Measurements from ENCODE around the gene GK.

DNA sequence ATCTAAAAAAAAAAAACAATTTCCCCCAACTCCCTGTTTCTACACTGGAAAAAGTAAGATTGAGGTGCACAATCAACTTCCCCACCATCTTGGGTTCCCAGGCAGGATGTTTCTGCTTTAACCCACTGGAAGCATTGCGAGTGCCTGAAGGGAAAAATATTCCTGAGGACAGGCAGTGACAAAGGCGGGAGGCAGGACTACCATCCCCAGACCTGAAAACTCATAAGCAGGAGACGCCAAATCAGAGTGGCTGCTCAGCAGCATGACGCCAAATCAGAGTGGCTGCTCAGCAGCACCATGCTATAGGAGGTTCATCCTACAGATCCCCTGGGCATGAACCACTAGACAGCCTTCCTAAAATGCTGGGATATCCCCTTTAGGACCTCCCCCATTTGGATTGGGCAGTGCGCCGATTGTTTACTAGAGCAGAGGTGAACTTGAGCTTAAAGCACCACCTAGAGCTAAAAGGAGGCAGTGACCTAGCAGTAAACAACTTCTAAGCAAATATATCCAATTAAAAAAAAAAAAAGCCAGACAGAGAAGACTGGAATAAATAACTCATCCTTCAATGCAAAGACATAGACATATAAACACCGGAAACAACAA is 35.0 kb upstream of the GK start:
- TF ChIP-seq, protein P1, sequence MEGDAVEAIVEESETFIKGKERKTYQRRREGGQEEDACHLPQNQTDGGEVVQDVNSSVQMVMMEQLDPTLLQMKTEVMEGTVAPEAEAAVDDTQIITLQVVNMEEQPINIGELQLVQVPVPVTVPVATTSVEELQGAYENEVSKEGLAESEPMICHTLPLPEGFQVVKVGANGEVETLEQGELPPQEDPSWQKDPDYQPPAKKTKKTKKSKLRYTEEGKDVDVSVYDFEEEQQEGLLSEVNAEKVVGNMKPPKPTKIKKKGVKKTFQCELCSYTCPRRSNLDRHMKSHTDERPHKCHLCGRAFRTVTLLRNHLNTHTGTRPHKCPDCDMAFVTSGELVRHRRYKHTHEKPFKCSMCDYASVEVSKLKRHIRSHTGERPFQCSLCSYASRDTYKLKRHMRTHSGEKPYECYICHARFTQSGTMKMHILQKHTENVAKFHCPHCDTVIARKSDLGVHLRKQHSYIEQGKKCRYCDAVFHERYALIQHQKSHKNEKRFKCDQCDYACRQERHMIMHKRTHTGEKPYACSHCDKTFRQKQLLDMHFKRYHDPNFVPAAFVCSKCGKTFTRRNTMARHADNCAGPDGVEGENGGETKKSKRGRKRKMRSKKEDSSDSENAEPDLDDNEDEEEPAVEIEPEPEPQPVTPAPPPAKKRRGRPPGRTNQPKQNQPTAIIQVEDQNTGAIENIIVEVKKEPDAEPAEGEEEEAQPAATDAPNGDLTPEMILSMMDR (optimal IDR thresholded peaks at IDR 0.05 in 1 of 3, IDR thresholded peaks at IDR 0.05 in 1 of 3, conservative IDR thresholded peaks at IDR 0.05 in 1 of 3; ENCODE audit: extremely low read depth in 1 of 3, insufficient read depth in 2 of 3, low read length in 3 of 3), result peak in 1 of 3 experiments; percentile 26
- no peak for TF ChIP-seq EZH2 (IDR thresholded peaks at IDR 0.05; ENCODE audit: low read length)

Measured in keratinocyte (primary cell).